Body of pancreas (tissue), 4 donors: ENCODE data around the gene SV2A. TPM values are rescaled to one million over a fixed set of nuclear protein-coding genes. Genes with fewer than 3 reads are reported as not detected.
"Not testable (repeated sequence)": the region's sequence is repeated elsewhere in the genome, so short reads cannot be mapped to it uniquely, and the experiment has no call there.

Experiments
- ATAC-seq: fragments of 150-250 bp; one replicate; pipeline ENCODE4 v1.9.1; 2016
- DNase-seq, 4 donors: peaks; one replicate each; pipeline ENCODE4 v3.0.0-alpha.2; 2019
- H3K27ac ChIP-seq, 4 donors: fragments of 200-600 bp; sonication (generic); 1 replicate in 3 of 4; 2 replicates in 1 of 4; pipeline versions ENCODE4 v1.5.1 to v1.6.1; 2016 to 2019; ENCODE audit warnings: mild to moderate bottlenecking in 1 of 4, mixed read lengths in 1 of 4, moderate library complexity in 1 of 4
- H3K27me3 ChIP-seq, 2 donors: fragments of 200-600 bp; sonication (generic); one replicate each; pipeline ENCODE4 v1.6.0; 2016; ENCODE audit warnings: mild to moderate bottlenecking in 1 of 2
- H3K36me3 ChIP-seq, 2 donors: fragments of 200-600 bp; sonication (generic); replicated peaks in 1 of 2; 2 replicates each; pipeline ENCODE4 v1.5.1; 2016; ENCODE audit warnings: low read depth in 2 of 2; ENCODE audit not compliant: insufficient read depth in 1 of 2
- H3K4me1 ChIP-seq: fragments of 200-600 bp; sonication (generic); one replicate; pipeline ENCODE4 v1.6.0; 2016
- H3K4me3 ChIP-seq, 2 donors: fragments of 200-600 bp; sonication (generic); 1 replicate in 1 of 2; 2 replicates in 1 of 2; pipeline ENCODE4 v1.5.1; 2016 to 2019
- H3K9me3 ChIP-seq, 3 donors: fragments of 200-600 bp; sonication (generic); 1 replicate in 2 of 3; 2 replicates in 1 of 3; pipeline ENCODE4 v1.5.1; 2016
- POLR2A ChIP-seq, 3 donors: fragments of 450-650 bp; IDR thresholded peaks; one replicate each; pipeline ENCODE4 v1.6.1; 2016; ENCODE audit warnings: antibody characterized with exemption in 3 of 3, mild to moderate bottlenecking in 2 of 3
- WGBS, 2 donors: methylation state at CpG; one replicate each; pipeline ENCODE4 v1.1.5; 2017; 5-methylcytosine and 5-hydroxymethylcytosine counted together
- intact Hi-C: fragments of 100-400 bp; cut with DNase I; formaldehyde crosslinking; loops from one replicate; pipeline ENCODE4 v1.15.1; 2023
- total RNA-seq, 2 donors: library from RNA; depleted of rRNA; stranded (reverse); fragments of >200 nt; gene quantifications; one replicate each; pipeline ENCODE4 v1.1.0, GENCODE V29; 2016
- TF ChIP-seq, protein P1 (sequence below), 7 experiments: fragments of 450-650 bp in 4 of 7; fragments of 200-600 bp in 3 of 7; sonication (generic) in 3 of 7; IDR thresholded peaks; one replicate each; pipeline ENCODE4 v1.5.1; 2016 to 2019; ENCODE audit warnings: antibody characterized with exemption in 7 of 7

The SV2A gene
- total RNA-seq, 2 donors from 2014 or later: 0.33 to 2.1 TPM

DNA sequence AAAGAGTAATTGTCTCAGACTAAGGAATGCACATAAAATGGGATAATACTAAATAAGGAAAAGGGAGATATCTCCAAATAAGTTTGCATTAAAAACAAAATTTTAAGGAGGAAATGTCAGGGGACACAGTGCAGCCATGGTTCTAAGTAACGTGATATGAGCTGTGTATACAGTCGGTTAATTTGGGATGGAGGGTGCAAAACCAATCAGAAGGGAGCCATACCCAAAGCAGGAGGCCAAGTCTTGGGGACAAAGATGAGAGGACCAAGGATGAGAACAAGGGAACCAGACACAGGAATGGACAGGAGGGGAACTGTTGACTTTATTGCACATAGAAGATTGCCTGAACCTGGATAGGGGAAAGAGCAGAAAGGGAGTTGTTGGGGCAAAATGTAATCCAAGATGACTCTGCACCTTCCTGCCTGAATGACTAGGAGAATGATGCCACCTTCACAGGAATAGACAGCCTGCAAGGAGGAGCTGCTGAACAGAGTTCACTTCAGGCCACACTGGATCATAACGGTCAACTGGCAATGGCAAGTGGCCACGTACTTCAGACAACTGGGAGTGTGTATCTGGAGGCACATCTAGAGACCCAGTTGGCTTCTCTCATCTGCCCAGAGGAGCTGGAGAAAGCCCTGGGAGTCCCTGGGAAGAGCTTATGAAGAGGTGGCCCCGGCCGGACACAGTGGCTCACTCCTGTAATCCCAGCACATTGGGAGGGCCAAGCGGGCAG lies 40.3 kb downstream of the SV2A start:
- Histone ChIP-seq H3K36me3 (no peaks in the 10 kb centered on the region), H3K9me3 (no peaks in the 10 kb centered on the region), H3K27me3 (no peaks in the 10 kb centered on the region), H3K4me1 (no peaks in the 10 kb centered on the region), H3K27ac (no peak overlapping the region), H3K4me3 (no peak overlapping the region)
- intact Hi-C loops: no loop called here
- 83 to 91% methylated on average over 4 to 7 of the region's 7 CpGs for WGBS, 2 donors
- DNase-seq: no peak
- no peak for ATAC-seq
- TF ChIP-seq POLR2A (IDR thresholded peaks at IDR 0.05): no peak
- TF ChIP-seq, protein P1, sequence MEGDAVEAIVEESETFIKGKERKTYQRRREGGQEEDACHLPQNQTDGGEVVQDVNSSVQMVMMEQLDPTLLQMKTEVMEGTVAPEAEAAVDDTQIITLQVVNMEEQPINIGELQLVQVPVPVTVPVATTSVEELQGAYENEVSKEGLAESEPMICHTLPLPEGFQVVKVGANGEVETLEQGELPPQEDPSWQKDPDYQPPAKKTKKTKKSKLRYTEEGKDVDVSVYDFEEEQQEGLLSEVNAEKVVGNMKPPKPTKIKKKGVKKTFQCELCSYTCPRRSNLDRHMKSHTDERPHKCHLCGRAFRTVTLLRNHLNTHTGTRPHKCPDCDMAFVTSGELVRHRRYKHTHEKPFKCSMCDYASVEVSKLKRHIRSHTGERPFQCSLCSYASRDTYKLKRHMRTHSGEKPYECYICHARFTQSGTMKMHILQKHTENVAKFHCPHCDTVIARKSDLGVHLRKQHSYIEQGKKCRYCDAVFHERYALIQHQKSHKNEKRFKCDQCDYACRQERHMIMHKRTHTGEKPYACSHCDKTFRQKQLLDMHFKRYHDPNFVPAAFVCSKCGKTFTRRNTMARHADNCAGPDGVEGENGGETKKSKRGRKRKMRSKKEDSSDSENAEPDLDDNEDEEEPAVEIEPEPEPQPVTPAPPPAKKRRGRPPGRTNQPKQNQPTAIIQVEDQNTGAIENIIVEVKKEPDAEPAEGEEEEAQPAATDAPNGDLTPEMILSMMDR (IDR thresholded peaks at IDR 0.05): no peak

DNA sequence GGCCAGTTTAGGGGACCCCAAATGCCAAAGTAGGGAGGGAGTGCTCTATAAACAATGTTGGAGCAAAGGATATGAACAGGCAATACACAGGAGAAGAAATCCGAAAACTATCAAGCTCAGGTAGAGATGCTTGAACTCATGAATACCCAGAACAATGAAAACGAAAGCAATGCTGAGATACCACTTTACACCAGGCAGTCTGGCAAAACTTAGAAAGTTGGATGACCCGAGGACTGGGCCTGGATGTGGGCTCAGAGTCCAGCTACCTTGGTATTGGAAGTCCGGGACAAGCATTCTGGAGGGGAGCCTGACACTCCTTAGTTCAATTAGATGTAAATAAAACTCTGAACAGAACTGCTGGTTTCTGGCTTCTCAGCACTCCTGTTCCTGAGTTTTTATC lies 44.6 kb downstream of the SV2A start:
- no CpG with 5 or more reads among the region's 4 CpGs for WGBS, 2 donors
- intact Hi-C loops: not testable (repeated sequence)

DNA sequence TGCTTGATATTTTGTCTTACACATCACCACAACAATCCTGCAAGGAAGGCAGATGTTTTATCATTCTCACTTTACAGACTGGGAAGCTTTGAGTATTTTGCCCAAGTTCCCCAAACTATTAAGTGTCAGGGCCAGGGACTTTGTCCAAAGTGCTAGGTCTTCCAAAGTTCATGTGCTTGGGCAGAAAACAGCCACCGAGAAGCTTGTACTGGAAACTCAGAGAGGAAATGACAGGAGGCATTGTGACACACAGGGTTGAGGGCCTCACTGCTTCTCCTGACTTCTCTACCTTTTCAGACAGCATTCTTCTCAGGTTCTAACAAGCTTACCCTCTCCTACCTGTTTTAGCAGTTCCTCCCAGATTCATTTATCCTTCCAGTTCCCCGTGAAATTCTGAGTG lies 50.8 kb downstream of the SV2A start:
- H3K4me3 ChIP-seq, H3K4me1 ChIP-seq, DNase-seq, H3K27me3 ChIP-seq, H3K36me3 ChIP-seq, H3K9me3 ChIP-seq, ATAC-seq, intact Hi-C loops, H3K27ac ChIP-seq: not testable (repeated sequence)
- no CpG with 5 or more reads among the region's 2 CpGs for WGBS, 2 donors

More for the DNA sequence above, 44.6 kb downstream of the SV2A start:
- not testable (repeated sequence) for H3K27ac ChIP-seq, H3K9me3 ChIP-seq, H3K4me1 ChIP-seq, H3K36me3 ChIP-seq, DNase-seq, ATAC-seq, H3K27me3 ChIP-seq, H3K4me3 ChIP-seq

DNA sequence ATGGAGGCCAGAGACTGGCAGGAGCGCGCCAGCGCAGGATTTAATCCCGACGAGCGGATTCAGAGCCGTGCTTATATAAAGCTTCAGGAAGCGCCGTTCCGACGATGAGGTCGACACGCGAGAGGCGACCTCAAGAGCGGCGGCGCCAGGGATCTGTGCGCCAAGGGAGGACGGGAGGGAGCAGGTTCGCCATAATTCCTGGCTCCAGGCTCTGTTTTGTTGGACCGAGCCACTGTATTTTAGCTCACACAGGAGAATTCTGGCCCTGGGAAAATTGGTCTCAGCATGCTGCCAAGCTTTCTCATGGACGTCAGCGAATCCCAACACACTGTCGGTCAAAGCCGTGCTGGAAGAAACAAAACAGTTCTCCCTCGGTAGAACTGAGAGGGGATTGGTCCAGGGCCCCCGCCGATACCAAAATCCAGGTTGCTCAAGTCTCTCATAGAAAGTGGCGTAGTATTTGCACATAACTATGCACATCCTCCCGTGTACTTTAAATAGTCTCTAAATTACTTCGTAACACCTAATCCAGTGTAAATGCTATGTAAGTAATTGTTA lies 56.1 kb downstream of the SV2A start:
- H3K4me3 ChIP-seq, H3K4me1 ChIP-seq, H3K36me3 ChIP-seq, H3K27ac ChIP-seq, H3K9me3 ChIP-seq, H3K27me3 ChIP-seq, DNase-seq, intact Hi-C loops: not testable (repeated sequence)
- WGBS, 2 donors: no CpG with 5 or more reads among the region's 32 CpGs
- peak; percentile 49 for ATAC-seq

DNA sequence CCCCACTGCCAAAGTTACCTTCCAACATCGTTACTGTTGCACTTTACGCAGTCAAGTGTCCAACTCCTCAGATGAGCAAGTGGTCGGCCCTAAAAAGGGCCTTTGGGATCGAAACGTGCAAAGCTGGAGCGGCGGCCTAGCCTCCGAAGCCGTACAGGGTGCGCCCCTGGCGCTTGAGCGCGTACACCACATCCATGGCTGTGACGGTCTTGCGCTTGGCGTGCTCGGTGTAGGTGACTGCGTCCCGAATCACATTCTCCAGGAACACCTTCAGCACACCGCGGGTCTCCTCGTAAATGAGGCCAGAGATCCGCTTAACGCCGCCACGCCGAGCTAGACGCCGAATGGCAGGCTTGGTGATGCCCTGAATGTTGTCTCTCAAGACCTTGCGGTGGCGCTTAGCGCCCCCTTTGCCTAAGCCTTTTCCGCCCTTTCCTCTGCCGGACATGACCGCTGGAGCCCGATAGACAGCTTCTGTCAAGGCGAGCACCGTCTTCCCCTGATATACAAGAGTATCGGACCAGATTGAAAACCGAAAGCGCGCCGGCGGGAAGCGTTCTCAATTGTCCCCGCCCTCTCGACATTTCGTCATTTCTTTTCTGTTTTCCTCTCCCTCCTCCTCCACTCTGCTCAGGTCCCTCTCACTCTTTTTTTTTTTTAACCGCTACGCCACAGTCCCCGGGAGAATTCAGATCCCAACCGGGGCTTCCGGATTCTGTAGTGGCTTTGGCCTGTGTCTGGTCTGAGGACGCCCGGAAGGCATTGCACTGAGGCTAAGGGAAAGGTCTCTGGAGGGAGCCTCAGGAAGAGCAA lies 56.8 kb downstream of the SV2A start:
- H3K36me3 ChIP-seq, DNase-seq, H3K27ac ChIP-seq, H3K9me3 ChIP-seq, intact Hi-C loops, H3K4me3 ChIP-seq, H3K4me1 ChIP-seq, H3K27me3 ChIP-seq: not testable (repeated sequence)
- peak; percentile 87 for ATAC-seq
- no CpG with 5 or more reads among the region's 55 CpGs for WGBS, 2 donors

DNA sequence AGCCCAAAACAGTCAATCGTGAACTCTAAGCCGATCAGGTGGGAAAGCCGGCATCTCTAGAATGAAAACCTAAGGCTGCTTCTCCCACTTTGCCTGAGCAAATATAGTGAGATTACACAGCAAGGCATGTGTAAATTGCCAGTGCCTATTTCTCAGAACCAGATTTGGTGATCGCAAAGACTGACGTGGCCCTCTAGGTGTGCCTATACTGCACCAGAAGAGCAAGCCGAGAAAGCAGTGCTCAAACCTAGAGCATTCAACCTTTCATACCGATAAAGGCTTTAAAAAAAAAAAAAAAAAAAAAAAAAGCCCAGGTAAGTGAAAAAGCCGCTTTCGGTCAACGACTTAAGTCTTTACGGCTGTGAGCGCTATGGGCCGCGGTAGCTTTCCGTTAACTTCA lies 57.4 kb downstream of the SV2A start:
- WGBS, 2 donors: no CpG with 5 or more reads among the region's 15 CpGs
- DNase-seq, H3K27me3 ChIP-seq, H3K4me3 ChIP-seq, H3K36me3 ChIP-seq, H3K27ac ChIP-seq, H3K4me1 ChIP-seq, H3K9me3 ChIP-seq, intact Hi-C loops: not testable (repeated sequence)
- ATAC-seq: peak; percentile 2

Other genes starting within 250 kb of the SV2A start
- 1 to 10 TPM in 1 of 2 donors, not detected in 1; 3.1 TPM for gene FCGR1A, start 135.2 kb downstream of the SV2A start, total RNA-seq
- 10 to 100 TPM in 1 of 2 donors, 1 to 10 TPM in 1; 9.6 to 35.5 TPM for gene BOLA1, start 18.3 kb downstream of the SV2A start, total RNA-seq
- gene SF3B4, start 10.0 kb upstream of the SV2A start, total RNA-seq: 1 to 10 TPM; 4.7 to 8.2 TPM
- gene MTMR11, start 19.0 kb upstream of the SV2A start, total RNA-seq: 10 to 100 TPM in 1 of 2 donors, 1 to 10 TPM in 1; 3.0 to 28.3 TPM
- 10 to 100 TPM in 1 of 2 donors, 1 to 10 TPM in 1; 8.6 to 13.2 TPM for gene OTUD7B, start 92.9 kb upstream of the SV2A start, total RNA-seq
- 10 to 100 TPM; 30.9 to 34.3 TPM for gene VPS45, start 149.9 kb upstream of the SV2A start, total RNA-seq
- gene PLEKHO1, start 232.1 kb upstream of the SV2A start, total RNA-seq: 1 to 10 TPM; 5.3 to 7.0 TPM